ENCODE data around the gene GNB3.
A peak's percentile ranks its signal among the peaks of the same experiment; 100 is the strongest.
"Not testable (repeated sequence)": the region's sequence is repeated elsewhere in the genome, so short reads cannot be mapped to it uniquely, and the experiment has no call there.

GNB3 gene

GRCh38 chr12:6887460-6887859 is 46.7 kb downstream of the GNB3 start:
- DNase-seq = no peak

- DNase-seq = no peak
Measured at GRCh38 chr12:6888360-6888759, 47.6 kb downstream of the GNB3 start.

- not testable (repeated sequence) for DNase-seq
Measured at GRCh38 chr12:6888794-6889193, 48.1 kb downstream of the GNB3 start.

DNA sequence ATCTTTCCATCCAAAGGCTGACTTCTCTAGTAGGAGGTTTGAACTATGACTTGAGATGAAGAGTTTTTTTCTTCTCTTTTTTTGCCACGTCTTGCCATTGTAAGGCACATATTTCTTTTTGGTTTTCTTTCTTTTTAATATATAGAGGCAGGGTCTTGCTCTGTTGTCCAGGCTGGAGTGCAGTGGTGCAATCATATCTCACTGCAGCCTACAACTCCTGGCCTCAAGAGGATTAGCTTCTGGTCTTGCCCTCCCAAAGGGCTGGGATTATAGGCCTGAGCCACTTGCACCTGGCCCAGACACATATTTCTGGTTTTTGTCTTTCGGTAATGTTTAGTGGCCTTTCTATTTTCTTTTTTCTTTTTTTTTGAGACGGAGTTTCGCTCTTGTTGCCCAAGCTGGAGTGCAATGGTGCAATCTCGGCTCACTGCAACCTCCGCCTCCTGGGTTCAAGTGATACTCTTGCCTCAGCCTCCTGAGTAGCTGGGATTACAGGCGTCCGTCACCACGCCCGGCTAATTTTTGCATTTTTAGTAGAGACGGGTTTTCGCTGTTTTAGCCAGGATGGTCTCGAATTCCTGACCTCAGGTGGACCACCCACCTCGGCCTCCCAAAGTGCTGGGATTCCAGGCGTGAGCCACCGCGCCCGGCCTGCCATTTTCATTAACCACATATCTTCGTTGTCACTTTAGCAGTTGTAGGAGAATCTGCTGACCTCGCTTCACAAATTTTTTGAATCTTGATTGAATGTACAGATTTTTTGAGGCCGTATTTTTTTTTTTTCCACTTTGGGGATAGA is 49.2 kb downstream of the GNB3 start:
- DNase-seq = not testable (repeated sequence)

GRCh38 chr12:6890789-6891645 is 50.3 kb downstream of the GNB3 start:
- peak; percentile 98 for DNase-seq

GRCh38 chr12:6891646-6892001 is 50.9 kb downstream of the GNB3 start:
- DNase-seq = no peak

DNA sequence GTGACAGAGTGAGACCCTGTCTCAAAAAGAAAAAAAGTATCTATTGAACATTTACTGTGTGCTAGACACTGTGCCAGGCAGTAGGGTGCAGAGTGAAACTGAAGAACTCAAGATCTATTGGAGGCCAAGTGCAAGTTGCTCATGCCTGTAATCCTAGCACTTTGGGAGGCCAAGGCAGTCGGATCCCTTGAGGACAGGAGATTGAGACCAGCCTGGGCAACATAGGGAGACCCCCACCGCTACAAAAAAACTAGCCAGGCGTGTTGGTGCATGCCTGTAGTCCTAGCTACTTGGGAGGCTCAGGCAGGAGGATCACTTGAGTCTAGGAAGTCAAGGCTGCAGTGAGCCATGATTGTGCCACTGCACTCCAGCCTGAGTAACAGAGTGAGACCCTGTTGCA is 52.0 kb downstream of the GNB3 start:
- not testable (repeated sequence) for DNase-seq

- DNase-seq = no peak
Measured at GRCh38 chr12:6894321-6894720, 53.6 kb downstream of the GNB3 start.
